T-helper 17 cell (primary cell): Measurements from ENCODE around the gene ELP5. TPM values are rescaled to one million over a fixed set of nuclear protein-coding genes. Genes with fewer than 3 reads are reported as not detected.

Experiments used
- ATAC-seq: fragments of 150-1000 bp; cut with Tn5 transposase; 2 replicates; pipeline ENCODE4 v1.10.0; 2021; ENCODE audit warnings: mild to moderate bottlenecking, moderate library complexity
- DNase-seq, 3 donors: peaks; one replicate each; pipeline versions ENCODE4 v3.0.0 to v3.0.0-alpha.2; 2020 to 2021
- H3K9me3 ChIP-seq: one replicate; pipeline ENCODE4 v1.7.0; 2013; ENCODE audit warnings: low read length, mild to moderate bottlenecking; ENCODE audit not compliant: control insufficient read depth, poor library complexity, severe bottlenecking
- H3K27ac Mint-ChIP-seq: one replicate; pipeline ENCODE4 v1.8.0; 2022; ENCODE audit warnings: mild to moderate bottlenecking, moderate library complexity, mixed read lengths
- H3K27me3 Mint-ChIP-seq: one replicate; pipeline ENCODE4 v1.8.0; 2022; ENCODE audit warnings: mixed read lengths
- H3K36me3 Mint-ChIP-seq: one replicate; pipeline ENCODE4 v1.8.0; 2022; ENCODE audit warnings: low read depth, mixed read lengths
- H3K4me1 Mint-ChIP-seq: one replicate; pipeline ENCODE4 v1.8.0; 2022; ENCODE audit warnings: mild to moderate bottlenecking, mixed read lengths
- H3K4me3 Mint-ChIP-seq: one replicate; pipeline ENCODE4 v1.8.0; 2022; ENCODE audit warnings: mild to moderate bottlenecking, moderate library complexity, mixed read lengths
- total RNA-seq, 4 donors: library from RNA in 2 of 4; stranded (reverse) in 2 of 4; gene quantifications; one replicate each; pipeline ENCODE4 v1.2.3 and lab custom pipeline; 2022 to 2026

The ELP5 gene
- total RNA-seq, 2 donors from 2014 or later = 43.0 to 51.0 TPM

DNA sequence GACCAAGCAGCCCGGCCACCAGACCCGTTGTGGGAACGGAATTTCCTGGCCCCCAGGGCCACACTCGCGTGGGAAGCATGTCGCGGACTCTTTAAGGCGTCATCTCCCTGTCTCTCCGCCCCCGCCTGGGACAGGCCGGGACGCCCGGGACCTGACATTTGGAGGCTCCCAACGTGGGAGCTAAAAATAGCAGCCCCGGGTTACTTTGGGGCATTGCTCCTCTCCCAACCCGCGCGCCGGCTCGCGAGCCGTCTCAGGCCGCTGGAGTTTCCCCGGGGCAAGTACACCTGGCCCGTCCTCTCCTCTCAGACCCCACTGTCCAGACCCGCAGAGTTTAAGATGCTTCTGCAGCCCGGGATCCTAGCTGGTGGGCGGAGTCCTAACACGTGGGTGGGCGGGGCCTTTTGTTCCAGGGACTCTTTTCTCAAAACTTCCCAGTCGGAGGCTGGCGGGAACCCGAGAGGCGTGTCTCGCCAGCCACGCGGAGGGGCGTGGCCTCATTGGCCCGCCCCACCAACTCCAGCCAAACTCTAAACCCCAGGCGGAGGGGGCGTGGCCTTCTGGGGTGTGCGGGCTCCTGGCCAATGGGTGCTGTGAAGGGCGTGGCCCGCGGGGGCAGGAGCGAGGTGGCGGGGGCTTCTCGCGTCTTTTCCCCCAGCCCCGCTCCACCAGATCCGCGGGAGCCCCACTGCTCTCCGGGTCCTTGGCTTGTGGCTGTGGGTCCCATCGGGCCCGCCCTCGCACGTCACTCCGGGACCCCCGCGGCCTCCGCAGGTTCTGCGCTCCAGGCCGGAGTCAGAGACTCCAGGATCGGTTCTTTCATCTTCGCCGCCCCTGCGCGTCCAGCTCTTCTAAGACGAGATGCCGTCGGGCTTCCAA is 29.3 kb downstream of the ELP5 start, which contains the start of gene SLC2A4:
Gene SLC2A4, plus strand, starts transcription at position 645 of the 879 bp plus-strand sequence. Its CDS starts 217 bp downstream, at position 862.
- Mint-ChIP-seq H3K27me3 (peaks cover 36% of the 10 kb centered on the region), H3K4me1 (peaks cover 22% of the 10 kb centered on the region), H3K27ac (no peak within 1 kb of the TSS), H3K36me3 (no peaks in the 10 kb centered on the region), H3K4me3 (peak within 1 kb of the TSS; percentile 84)
- DNase-seq = peak; percentile 67 to 80 (median 77)
- ATAC-seq = peak; percentile 77
- H3K9me3 ChIP-seq = no peaks in the 10 kb centered on the region

- H3K9me3 ChIP-seq = no peaks in the 10 kb centered on the region
- peak overlapping the region; percentile 84 for H3K4me3 Mint-ChIP-seq
- DNase-seq = no peak
- no peaks in the 10 kb centered on the region for H3K36me3 Mint-ChIP-seq
- H3K4me1 Mint-ChIP-seq = peaks cover 22% of the 10 kb centered on the region
- ATAC-seq = no peak
- H3K27ac Mint-ChIP-seq = no peak overlapping the region
- peaks cover 36% of the 10 kb centered on the region for H3K27me3 Mint-ChIP-seq
Measured at GRCh38 chr17:7281953-7282751, 30.1 kb downstream of the ELP5 start.

DNA sequence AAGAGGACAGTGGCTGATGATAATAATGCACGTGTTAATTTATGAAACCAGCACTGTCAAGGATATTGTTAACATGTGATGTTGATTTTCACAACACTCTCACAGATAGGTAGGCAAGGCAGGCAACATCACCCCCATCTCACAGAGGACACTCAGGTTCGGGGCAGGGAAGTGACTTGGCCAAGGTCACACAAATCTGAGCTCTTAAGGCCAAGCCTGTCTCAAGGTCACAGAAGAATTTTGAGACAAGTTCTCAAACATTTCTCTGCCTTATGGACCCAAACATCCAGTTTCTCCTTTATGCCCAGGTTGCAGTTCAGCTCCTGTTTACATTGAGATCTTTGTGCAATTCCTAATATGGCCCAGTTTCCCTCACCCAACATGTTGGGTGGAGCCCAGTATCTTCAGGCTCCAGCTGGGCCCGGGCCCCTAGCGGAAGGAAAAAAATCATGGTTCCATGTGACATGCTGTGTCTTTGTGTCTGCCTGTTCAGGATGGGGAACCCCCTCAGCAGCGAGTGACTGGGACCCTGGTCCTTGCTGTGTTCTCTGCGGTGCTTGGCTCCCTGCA is 30.8 kb downstream of the ELP5 start:
- Mint-ChIP-seq H3K27ac (no peak overlapping the region), H3K4me1 (peaks cover 22% of the 10 kb centered on the region), H3K4me3 (peak overlapping the region; percentile 71), H3K36me3 (no peaks in the 10 kb centered on the region), H3K27me3 (peaks cover 38% of the 10 kb centered on the region)
- no peak for ATAC-seq
- no peaks in the 10 kb centered on the region for H3K9me3 ChIP-seq
- DNase-seq = no peak

DNA sequence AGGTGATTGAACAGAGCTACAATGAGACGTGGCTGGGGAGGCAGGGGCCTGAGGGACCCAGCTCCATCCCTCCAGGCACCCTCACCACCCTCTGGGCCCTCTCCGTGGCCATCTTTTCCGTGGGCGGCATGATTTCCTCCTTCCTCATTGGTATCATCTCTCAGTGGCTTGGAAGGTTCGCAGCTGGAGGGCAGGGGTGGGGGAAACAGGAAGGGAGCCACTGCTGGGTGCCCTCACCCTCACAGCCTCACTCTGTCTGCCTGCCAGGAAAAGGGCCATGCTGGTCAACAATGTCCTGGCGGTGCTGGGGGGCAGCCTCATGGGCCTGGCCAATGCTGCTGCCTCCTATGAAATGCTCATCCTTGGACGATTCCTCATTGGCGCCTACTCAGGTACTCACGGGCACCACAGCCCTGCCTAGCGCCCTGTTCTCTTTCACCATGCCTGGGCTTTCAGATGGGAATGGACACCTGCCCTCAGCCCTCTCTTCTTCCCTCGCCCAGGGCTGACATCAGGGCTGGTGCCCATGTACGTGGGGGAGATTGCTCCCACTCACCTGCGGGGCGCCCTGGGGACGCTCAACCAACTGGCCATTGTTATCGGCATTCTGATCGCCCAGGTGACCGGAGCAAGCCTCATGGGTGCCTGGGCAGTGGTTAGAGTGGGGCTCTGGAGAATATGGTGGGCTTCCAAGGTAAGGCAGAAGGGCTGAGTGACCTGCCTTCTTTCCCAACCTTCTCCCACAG is 31.6 kb downstream of the ELP5 start:
- H3K27me3 Mint-ChIP-seq = peaks cover 45% of the 10 kb centered on the region
- ATAC-seq (no peak), DNase-seq (no peak)
- H3K4me1 Mint-ChIP-seq = peaks cover 22% of the 10 kb centered on the region
- H3K36me3 Mint-ChIP-seq = no peaks in the 10 kb centered on the region
- H3K9me3 ChIP-seq = no peaks in the 10 kb centered on the region
- H3K4me3 Mint-ChIP-seq = peak overlapping the region; percentile 72
- H3K27ac Mint-ChIP-seq = no peak overlapping the region

- DNase-seq (no peak), ATAC-seq (no peak)
- H3K9me3 ChIP-seq = no peaks in the 10 kb centered on the region
- peaks cover 45% of the 10 kb centered on the region for H3K27me3 Mint-ChIP-seq
- peaks cover 20% of the 10 kb centered on the region for H3K4me1 Mint-ChIP-seq
- H3K4me3 Mint-ChIP-seq = no peak overlapping the region
- H3K27ac Mint-ChIP-seq = no peak overlapping the region
- H3K36me3 Mint-ChIP-seq = no peaks in the 10 kb centered on the region
Measured at GRCh38 chr17:7284911-7285310, 32.9 kb downstream of the ELP5 start.

DNA sequence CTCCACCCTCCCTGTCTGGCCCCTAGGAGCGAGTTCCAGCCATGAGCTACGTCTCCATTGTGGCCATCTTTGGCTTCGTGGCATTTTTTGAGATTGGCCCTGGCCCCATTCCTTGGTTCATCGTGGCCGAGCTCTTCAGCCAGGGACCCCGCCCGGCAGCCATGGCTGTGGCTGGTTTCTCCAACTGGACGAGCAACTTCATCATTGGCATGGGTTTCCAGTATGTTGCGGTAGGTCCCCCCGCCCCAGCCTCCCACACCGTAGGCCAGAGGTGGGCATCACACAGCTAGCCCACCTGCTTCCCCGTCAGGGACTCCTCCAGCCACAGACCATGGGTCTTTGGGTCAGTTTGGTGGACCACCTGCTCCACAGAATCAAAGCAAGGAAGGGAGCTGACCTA is 33.7 kb downstream of the ELP5 start:
- Mint-ChIP-seq H3K4me1 (peaks cover 13% of the 10 kb centered on the region), H3K36me3 (no peaks in the 10 kb centered on the region), H3K4me3 (no peak overlapping the region), H3K27ac (no peak overlapping the region), H3K27me3 (peaks cover 45% of the 10 kb centered on the region)
- DNase-seq (no peak), ATAC-seq (no peak)
- H3K9me3 ChIP-seq = no peaks in the 10 kb centered on the region

GRCh38 chr17:7289256-7290032 is 37.4 kb downstream of the ELP5 start:
- no peak for DNase-seq
- peaks cover 3% of the 10 kb centered on the region for H3K36me3 Mint-ChIP-seq
- no peak overlapping the region for H3K4me3 Mint-ChIP-seq
- no peak overlapping the region for H3K27ac Mint-ChIP-seq
- no peak for ATAC-seq
- no peaks in the 10 kb centered on the region for H3K9me3 ChIP-seq
- H3K4me1 Mint-ChIP-seq = peaks cover 4% of the 10 kb centered on the region
- H3K27me3 Mint-ChIP-seq = peaks cover 25% of the 10 kb centered on the region

GRCh38 chr17:7290166-7290565 is 38.2 kb downstream of the ELP5 start:
- no peak overlapping the region for H3K27ac Mint-ChIP-seq
- peaks cover 24% of the 10 kb centered on the region for H3K27me3 Mint-ChIP-seq
- no peak for DNase-seq
- no peak overlapping the region for H3K4me3 Mint-ChIP-seq
- ATAC-seq = no peak
- peaks cover 7% of the 10 kb centered on the region for H3K4me1 Mint-ChIP-seq
- H3K9me3 ChIP-seq = no peaks in the 10 kb centered on the region
- H3K36me3 Mint-ChIP-seq = peaks cover 3% of the 10 kb centered on the region

GRCh38 chr17:7290685-7291084 is 38.7 kb downstream of the ELP5 start:
- H3K4me3 Mint-ChIP-seq = no peak overlapping the region

DNA sequence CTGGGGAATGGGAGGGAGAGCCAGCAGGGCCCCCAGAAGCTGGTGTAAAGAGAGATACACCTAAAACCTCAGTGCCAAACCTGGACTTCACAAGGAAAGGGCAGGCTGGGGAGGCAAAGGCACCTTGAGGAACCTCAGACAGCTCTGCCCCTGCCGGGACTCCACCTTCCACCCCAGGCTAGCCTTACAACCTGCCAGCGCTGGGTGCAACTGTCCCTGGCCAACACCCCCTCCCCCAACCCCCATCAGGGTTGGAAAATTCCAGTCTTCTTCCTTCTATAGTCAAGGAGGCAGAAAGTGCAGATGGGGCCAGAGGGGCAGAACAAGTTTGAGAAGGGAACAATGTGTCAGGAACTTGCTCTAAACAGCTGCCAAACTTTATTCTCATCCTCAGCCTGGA is 40.2 kb downstream of the ELP5 start:
- Mint-ChIP-seq H3K27ac (no peak overlapping the region), H3K36me3 (peaks cover 3% of the 10 kb centered on the region), H3K4me3 (no peak overlapping the region), H3K4me1 (peaks cover 14% of the 10 kb centered on the region), H3K27me3 (peaks cover 22% of the 10 kb centered on the region)
- ATAC-seq (no peak), DNase-seq (no peak)
- H3K9me3 ChIP-seq = no peaks in the 10 kb centered on the region

More at GRCh38 chr17:7290685-7291084, 38.7 kb downstream of the ELP5 start:
- DNase-seq = no peak
- Mint-ChIP-seq H3K4me1 (peaks cover 9% of the 10 kb centered on the region), H3K36me3 (peaks cover 3% of the 10 kb centered on the region), H3K27me3 (peaks cover 23% of the 10 kb centered on the region), H3K27ac (no peak overlapping the region)
- no peaks in the 10 kb centered on the region for H3K9me3 ChIP-seq
- no peak for ATAC-seq

GRCh38 chr17:7292729-7293128 is 40.7 kb downstream of the ELP5 start:
- DNase-seq (no peak), ATAC-seq (no peak)
- H3K27me3 Mint-ChIP-seq = peaks cover 21% of the 10 kb centered on the region
- no peak overlapping the region for H3K27ac Mint-ChIP-seq
- H3K36me3 Mint-ChIP-seq = peaks cover 3% of the 10 kb centered on the region
- H3K4me3 Mint-ChIP-seq = peak overlapping the region; percentile 52
- no peaks in the 10 kb centered on the region for H3K9me3 ChIP-seq
- H3K4me1 Mint-ChIP-seq = peaks cover 14% of the 10 kb centered on the region

GRCh38 chr17:7293159-7293558 is 41.1 kb downstream of the ELP5 start:
- peaks cover 3% of the 10 kb centered on the region for H3K36me3 Mint-ChIP-seq
- H3K4me1 Mint-ChIP-seq = peaks cover 14% of the 10 kb centered on the region
- H3K27me3 Mint-ChIP-seq = peaks cover 16% of the 10 kb centered on the region
- no peak overlapping the region for H3K27ac Mint-ChIP-seq
- H3K4me3 Mint-ChIP-seq = peak overlapping the region; percentile 52
- H3K9me3 ChIP-seq = no peaks in the 10 kb centered on the region
- ATAC-seq (no peak), DNase-seq (no peak)
